ENCODE measurements around the gene SIPA1.

DNA sequence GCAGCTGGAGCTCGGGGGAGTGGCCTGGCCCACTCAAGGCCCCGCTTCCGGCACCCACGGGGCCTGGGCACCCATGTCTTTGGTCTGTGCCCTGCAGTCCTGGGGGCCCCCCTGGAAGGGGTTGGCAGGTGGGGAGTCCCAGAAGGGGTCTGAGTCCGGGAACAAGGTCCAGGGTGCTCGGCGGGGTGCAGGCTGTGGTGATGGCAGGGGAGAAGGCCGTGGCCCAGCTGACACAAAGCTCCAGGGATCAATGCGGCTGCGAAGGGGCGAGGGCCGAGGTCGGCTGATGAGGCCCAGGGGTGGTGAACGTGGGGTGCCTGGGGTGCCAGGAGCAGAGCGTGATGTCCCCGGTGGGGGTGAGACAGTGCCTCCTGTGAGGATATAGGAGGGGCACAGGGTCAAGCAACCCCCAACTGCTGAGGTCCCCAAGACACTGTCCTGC, 39.6 kb upstream of the SIPA1 start:
- TF ChIP-seq, protein P1, sequence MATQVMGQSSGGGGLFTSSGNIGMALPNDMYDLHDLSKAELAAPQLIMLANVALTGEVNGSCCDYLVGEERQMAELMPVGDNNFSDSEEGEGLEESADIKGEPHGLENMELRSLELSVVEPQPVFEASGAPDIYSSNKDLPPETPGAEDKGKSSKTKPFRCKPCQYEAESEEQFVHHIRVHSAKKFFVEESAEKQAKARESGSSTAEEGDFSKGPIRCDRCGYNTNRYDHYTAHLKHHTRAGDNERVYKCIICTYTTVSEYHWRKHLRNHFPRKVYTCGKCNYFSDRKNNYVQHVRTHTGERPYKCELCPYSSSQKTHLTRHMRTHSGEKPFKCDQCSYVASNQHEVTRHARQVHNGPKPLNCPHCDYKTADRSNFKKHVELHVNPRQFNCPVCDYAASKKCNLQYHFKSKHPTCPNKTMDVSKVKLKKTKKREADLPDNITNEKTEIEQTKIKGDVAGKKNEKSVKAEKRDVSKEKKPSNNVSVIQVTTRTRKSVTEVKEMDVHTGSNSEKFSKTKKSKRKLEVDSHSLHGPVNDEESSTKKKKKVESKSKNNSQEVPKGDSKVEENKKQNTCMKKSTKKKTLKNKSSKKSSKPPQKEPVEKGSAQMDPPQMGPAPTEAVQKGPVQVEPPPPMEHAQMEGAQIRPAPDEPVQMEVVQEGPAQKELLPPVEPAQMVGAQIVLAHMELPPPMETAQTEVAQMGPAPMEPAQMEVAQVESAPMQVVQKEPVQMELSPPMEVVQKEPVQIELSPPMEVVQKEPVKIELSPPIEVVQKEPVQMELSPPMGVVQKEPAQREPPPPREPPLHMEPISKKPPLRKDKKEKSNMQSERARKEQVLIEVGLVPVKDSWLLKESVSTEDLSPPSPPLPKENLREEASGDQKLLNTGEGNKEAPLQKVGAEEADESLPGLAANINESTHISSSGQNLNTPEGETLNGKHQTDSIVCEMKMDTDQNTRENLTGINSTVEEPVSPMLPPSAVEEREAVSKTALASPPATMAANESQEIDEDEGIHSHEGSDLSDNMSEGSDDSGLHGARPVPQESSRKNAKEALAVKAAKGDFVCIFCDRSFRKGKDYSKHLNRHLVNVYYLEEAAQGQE (IDR thresholded peaks at IDR 0.05; ENCODE audit: insufficient read depth in 1 of 2, low read depth in 2 of 2, low read length in 1 of 2): no peak
- TF ChIP-seq, protein P2, sequence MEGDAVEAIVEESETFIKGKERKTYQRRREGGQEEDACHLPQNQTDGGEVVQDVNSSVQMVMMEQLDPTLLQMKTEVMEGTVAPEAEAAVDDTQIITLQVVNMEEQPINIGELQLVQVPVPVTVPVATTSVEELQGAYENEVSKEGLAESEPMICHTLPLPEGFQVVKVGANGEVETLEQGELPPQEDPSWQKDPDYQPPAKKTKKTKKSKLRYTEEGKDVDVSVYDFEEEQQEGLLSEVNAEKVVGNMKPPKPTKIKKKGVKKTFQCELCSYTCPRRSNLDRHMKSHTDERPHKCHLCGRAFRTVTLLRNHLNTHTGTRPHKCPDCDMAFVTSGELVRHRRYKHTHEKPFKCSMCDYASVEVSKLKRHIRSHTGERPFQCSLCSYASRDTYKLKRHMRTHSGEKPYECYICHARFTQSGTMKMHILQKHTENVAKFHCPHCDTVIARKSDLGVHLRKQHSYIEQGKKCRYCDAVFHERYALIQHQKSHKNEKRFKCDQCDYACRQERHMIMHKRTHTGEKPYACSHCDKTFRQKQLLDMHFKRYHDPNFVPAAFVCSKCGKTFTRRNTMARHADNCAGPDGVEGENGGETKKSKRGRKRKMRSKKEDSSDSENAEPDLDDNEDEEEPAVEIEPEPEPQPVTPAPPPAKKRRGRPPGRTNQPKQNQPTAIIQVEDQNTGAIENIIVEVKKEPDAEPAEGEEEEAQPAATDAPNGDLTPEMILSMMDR (IDR thresholded peaks at IDR 0.05): no peak
- TF ChIP-seq POLR2AphosphoS5 (IDR thresholded peaks at IDR 0.05; ENCODE audit: low read depth, low read length): no peak

All from Panc1 (cell line).